AG09319 (cell line): ENCODE data around the gene ETFA.

Source experiments
- DNase-seq: peaks from one replicate; pipeline ENCODE4 v3.0.0-alpha.2; 2010; ENCODE audit warnings: low read depth; ENCODE audit errors: extremely low read depth
- TF ChIP-seq, protein P1 (sequence below): IDR thresholded peaks from 2 replicates; pipeline ENCODE4 v1.5.1; 2011; ENCODE audit warnings: low read depth, mild to moderate bottlenecking, inconsistent platforms, low read length, moderate library complexity

The ETFA gene

DNA sequence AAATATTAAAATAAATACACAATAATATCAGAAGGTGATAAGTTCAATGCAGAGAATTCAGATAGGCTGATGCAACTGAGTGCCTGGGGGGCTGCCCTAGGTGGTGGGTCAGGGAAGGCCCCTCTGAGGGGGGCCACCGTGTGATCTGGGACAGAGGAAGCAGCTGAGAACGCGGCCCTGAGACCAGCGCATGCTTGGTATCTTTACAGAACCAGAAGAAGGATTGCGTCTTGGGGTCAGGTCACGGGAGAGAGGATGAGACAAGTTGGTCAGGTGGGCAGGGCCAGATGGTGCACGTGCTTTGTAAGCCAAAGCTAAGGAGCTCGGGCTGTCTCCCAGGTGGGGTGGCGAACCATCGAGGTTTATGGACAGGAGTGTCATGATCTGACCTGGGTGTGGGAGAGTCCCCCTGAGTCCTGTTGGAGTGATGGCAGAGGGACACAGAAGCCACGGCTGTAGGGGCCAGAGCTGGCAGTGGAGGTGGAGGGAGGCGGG is 121.2 kb downstream of the ETFA start:
- DNase-seq, result no peak
- TF ChIP-seq, protein P1, sequence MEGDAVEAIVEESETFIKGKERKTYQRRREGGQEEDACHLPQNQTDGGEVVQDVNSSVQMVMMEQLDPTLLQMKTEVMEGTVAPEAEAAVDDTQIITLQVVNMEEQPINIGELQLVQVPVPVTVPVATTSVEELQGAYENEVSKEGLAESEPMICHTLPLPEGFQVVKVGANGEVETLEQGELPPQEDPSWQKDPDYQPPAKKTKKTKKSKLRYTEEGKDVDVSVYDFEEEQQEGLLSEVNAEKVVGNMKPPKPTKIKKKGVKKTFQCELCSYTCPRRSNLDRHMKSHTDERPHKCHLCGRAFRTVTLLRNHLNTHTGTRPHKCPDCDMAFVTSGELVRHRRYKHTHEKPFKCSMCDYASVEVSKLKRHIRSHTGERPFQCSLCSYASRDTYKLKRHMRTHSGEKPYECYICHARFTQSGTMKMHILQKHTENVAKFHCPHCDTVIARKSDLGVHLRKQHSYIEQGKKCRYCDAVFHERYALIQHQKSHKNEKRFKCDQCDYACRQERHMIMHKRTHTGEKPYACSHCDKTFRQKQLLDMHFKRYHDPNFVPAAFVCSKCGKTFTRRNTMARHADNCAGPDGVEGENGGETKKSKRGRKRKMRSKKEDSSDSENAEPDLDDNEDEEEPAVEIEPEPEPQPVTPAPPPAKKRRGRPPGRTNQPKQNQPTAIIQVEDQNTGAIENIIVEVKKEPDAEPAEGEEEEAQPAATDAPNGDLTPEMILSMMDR, result no peak

- TF ChIP-seq, protein P1, result no peak
- no peak for DNase-seq
Measured at GRCh38 chr15:76189106-76189505, 122.2 kb downstream of the ETFA start.

GRCh38 chr15:76187163-76187562 is 124.1 kb downstream of the ETFA start:
- DNase-seq, result no peak

DNA sequence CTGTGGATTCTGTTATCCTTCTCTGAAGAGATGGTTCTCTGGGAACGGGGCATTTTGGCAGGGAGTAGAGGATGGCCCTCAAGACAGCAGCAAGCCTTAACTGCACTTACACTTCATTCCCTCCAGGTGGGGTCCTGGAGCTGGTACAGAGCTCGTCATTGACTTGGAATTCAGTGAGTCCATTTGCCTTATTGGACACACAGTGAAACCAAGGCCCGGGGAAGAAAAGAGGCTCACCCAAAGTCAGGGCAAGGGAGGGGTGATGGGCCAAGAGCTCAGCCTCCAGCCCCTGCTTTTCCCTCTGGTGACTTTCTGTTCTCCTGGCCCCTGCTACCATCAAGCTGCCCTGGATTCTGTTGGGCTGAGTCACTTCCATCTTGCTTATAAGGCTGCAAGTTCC is 125.6 kb downstream of the ETFA start:
- DNase-seq, result no peak
- TF ChIP-seq, protein P1, result peak; percentile 40

More at GRCh38 chr15:76187163-76187562, 124.1 kb downstream of the ETFA start:
- TF ChIP-seq, protein P1, result no peak

GRCh38 chr15:76184650-76185035 is 126.6 kb downstream of the ETFA start:
- DNase-seq, result no peak
- TF ChIP-seq, protein P1, result no peak

DNA sequence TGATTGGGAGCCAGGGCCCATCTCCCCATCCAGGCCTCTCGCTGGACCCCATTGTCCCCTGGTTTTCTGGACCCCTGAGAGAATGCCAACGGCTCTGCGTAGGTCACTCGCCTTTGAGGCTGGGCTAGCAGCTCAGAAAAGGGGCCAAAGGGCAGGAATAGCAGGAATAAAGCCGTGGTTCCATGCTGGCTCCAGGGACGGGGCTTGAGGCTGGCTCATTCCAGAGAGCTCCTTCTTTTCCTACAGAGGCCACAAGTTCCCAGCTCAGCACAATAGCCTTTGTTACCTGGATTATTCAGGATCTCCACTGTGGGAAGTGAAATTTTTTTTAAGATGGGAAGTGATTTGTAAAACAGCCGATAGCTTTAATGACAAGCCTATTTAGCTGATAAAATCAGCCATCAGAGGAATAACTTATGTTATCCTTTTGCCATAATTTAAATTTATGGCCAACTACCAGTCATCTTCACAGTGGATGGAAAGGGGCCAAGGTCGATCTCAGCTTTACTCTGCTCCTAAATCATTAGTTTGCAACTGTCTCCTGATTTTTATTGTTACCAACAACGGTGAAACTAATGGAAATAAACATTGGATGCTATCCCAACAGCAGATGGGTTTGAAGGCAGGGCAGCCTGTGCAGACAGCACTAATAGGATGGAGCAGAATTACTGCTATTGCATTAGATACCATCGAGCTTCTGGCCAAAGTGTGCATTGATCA is 127.2 kb downstream of the ETFA start:
- TF ChIP-seq, protein P1, result no peak
- no peak for DNase-seq

DNA sequence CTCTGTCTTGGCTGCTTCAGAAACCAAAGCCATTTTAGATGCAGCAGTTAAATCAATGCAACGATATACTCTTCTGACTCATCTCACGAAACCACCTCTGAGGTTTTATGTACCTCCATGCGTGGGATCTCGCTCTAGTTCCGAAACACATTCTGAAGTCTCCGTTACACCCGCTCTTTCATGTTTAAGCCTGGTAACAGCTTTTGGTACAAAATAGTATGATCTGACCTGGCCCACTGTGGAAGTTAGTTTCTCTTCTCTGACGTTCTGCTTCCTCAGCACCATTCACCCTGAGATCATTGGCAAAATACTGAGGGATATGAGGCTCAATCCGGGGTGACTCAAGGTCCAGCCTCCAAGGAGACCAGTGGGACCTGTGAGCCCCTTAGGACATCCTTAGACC is 129.6 kb downstream of the ETFA start:
- TF ChIP-seq, protein P1, result no peak
- DNase-seq, result no peak
